ENCODE measurements around the gene APOA5.
A peak's percentile ranks its signal among the peaks of the same experiment; 100 is the strongest.

The APOA5 gene

DNA sequence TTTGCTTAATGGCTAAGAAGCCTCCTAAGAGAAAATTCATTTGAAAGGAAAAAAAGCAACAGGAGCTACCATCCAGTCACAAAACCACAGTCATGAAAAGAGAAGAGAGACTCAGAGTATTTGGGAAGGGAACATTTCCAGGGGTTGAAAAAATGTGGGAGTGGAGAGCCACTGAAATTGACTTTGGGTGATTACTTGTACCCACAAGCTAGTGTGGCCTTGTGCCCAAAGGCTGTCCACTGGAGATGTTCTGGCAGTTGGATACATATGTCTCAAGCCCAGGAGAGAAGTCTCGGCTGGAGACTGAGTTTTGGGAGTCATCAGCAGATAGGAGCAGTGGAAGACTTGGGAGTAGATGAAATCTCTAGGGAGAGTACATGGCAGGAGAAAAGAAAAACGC is 3.2 kb upstream of the APOA5 start:
- DNase-seq: no peak

GRCh38 chr11:116793772-116794097 is 2.1 kb upstream of the APOA5 start:
- peak; percentile 51 for DNase-seq

GRCh38 chr11:116792869-116793771 is 1.4 kb upstream of the APOA5 start:
- DNase-seq: no peak

- no peak for DNase-seq
Measured at GRCh38 chr11:116792144-116792868, 627 bp upstream of the APOA5 start.

DNA sequence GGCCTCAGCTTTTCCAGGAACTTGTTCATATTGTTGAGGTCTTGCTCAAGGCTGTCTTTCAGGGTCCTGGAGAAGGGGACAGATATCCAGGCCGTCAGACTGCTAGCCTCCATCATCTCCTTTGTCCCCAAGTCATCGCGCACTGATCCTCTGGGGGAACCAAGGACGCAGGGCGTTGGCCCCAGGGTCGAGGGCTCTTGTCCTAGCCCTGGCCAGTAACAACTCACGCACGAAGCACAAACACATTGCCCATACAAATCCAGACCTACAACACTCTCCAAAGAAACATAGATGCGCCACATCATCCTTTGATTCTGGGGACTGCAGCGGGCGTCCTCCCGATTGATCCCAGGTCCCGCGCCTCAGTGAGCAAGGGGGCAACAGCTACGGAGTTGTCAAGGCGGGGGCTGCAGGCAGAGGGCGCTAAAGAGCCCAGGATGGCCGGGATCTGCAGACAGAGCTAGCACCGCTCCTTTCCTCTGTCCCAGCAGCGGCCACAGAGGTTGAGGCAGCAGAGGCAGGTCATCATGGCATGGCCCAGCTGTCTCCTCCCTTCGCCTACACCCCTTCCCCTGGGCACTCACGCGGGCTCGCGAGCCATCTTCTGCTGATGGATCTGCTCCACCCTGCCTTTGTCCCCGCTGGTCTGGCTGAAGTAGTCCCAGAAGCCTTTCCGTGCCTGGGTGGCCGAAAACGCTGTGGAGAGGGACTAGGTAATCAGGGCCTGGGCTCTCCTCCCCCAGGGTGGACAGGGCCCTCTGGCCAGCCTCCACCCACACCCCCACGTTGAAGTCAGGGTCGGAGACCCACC is 472 bp downstream of the APOA5 start:
- peak; percentile 83 for DNase-seq

DNA sequence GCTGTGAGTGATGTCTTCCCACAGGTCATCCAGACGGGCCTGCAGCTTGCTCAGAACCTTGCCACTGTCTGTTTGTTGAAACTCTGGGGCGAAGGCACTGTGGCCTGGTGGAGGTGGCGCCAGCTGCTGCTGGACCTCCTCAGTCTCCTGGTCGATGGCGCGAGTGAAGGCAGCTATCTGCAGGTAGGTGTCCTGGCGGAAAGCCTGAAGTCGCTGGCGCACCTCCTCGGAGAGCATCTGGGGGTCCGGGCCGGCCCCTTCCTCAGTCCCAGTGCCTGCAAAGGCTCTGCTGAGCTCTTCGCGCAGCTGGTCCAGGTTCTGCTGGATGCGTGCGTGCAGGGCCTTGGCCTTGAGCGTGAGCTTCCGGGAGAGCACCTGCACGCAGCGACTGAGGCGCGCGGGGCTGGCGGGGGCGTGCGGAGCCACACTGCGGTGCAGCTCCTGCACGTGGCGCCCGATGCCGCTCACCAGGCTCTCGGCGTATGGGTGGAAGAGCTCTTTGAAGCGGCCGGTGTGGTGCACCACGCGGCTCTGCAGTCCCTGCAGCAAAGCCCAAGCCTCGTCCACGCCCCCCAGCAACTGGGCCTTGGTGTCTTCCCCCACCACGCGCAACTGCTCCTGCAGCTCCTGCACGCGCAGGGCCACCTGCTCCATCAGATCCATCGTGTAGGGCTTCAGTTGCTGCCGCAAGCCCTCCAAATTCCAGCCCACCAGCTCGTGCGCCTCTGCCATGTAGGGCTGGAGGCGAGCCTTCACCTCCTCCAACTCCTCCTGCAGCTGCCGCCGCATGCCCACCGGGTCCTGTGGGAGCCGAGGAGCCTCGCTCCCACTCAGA is 1.3 kb downstream of the APOA5 start:
- no peak for DNase-seq

DNA sequence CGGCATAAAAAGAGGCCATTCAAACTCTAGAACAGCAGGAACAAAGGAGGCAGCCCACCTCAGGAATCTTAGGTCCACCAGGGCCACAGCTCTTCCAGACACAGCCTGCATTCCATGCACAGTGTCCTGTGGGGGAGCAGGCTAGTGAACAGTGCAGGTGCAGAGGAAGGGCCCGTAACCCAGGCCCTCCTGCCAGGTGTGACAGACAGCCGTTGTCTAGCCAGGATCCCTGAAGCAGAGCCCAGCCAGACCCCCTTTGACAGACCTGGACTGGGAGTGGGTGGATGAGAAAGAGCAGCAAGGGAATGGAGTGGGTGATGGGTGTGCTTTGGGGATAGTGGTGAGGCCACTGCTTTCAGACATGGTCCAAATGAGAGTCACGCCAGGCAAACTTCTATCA is 2.7 kb downstream of the APOA5 start:
- no peak for DNase-seq

DNA sequence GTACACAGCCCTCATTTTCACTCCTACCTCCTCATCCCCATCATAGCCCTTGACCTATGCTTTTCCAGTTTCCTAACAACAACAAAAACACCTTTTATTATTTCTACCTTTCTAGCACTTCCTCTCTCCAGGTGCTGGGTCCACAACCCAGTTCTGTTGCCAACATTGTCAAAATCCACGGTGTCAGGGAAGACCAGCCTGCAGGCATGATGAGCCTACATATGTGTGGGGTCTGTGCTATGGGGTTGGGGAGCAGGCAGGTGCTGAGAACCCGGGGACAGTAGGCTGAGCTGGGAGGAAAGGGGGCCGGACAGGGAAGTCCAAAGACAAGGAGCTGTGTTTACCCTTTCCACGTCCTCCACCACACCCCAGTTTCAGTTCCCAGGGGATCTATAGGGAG is 3.1 kb downstream of the APOA5 start:
- no peak for DNase-seq

DNA sequence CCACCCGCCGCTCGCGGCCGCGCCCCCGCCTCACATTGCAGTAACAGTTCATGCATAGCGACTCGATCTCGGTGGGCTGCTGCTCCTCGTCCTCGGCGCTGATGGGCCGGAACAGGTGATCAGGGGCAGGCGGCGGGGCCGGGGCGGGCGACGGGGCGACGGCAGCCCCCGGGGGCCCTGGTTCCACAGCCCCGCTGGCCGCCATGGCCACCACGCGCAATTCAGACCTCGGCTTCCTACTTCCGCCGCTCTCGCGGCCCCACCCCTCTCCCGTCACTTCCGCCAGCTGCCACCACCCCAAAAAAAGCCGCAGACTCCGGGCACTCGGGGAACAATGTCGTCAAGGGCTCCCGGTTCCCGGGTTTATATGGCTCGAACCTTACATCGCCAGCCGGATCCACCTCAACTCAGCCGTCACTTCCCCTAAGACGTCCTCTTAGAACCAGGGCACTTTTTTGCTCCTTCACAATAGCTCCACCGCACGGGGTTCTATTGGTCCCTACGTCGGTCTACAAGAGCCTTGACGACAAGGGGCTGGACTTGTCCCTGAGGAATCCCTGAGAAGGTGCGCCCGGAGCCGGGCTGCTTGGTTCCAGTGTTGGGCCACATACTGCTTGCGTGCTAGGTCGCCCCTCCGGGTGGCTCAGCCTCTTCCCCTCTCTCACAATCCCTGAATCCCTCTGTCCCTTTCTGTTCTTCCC is 3.7 kb downstream of the APOA5 start, which contains the start of gene ZPR1:
Gene ZPR1, minus strand, starts transcription at position 238 of the 701 bp plus-strand sequence. Its CDS starts 33 bp downstream, at position 205.
- peak; percentile 88 for DNase-seq

DNA sequence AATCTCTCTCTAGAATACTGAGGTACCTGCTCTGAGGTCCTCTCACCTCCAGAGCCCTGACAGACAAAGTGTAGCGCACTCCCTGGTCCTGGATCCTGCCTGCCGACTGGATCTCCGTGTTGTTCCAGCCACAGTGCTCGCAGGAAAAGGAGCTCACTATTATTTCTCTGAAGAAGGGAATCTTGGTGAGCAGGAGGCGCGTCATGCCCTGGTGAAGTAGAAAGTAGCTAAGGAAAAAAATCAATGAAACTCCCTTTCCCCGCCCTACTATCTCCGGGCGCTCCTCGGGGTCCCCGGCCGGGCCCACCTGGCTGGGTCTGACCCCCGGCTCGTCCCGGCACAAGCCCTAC is 4.3 kb downstream of the APOA5 start:
- no peak for DNase-seq

- DNase-seq: no peak
Measured at GRCh38 chr11:116786966-116787365, 4.7 kb downstream of the APOA5 start.

GRCh38 chr11:116786326-116786725 is 5.4 kb downstream of the APOA5 start:
- DNase-seq: no peak

DNA sequence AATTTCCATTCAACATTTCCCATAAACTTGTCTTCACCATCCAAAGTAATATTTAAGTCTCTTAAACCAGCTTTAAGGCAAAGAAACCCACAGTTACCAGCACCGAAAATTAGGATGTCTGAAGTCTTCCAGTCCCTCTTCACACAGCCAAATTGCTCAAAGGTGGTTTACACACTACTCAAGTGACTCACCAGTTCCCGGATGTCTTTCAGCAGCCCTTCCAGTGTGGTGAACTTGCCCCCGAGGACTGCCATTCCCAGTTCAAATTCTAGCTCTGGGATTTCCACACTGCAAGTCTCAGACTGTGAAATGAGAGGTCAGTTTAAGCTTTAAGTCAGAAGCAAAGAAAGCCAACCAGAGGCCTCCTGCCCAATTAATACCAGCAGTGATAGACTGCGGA is 9.0 kb downstream of the APOA5 start:
- no peak for DNase-seq

DNA sequence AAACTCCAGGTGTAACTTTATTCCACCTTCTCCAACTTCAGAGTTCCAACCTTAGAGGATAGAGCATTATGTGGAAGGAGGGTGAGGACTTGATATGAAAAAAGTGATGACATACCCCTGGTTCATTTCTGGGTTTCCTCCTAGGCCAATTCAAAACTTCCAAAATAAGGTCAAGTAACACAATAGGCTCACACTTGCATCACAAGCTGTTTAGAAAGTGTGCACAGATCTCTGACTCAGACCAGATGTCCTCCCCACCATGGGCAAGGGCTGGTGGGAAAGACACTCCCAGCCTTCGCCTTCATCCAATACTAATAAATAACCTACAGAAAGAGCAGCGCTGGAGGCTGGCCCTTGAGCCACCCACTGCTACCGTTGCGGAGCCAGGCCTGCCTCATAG is 13.1 kb downstream of the APOA5 start:
- no peak for DNase-seq

DNA sequence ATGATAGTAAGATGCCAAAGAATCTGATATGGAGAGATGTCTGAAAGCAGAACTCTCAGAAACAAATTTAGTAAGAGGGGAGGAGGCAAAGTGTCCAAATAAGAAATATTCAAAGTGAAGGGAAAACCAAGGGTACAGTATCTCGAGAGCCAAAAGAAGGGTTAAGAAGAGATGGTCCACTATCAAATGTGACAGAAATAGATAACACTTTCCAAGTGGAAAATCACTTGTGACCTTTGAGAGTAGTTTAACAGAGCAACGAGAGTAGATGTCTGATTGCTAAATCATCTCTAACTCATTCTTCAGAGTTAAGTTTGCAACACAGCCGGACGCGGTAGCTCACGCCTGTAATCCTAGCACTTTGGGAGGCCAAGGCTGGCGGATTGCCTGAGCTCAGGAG is 14.6 kb downstream of the APOA5 start:
- DNase-seq: peak; percentile 68

DNA sequence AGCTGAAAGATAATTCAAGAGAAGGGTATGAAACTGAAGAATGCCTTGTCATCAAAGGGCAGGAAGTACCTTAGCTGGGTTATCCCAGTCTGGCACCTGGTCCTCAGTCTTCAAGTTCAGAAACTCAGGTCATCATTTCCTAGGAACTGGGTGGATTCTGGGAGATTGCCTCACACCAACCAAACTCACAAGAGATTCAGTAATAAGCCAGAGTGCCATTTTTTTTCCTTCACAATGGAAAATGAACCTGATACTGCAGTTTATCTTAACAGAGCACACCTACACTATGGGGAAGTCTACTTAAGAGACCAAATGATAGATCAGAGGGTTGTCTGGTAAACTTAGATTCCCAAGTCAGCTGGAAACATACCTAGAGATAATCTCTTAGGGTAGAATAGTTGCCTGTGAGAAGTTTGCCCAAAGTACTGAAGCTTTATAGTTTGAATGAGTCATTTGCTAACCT is 15.1 kb downstream of the APOA5 start:
- peak; percentile 46 for DNase-seq

- DNase-seq: no peak
Measured at GRCh38 chr11:116775975-116776374, 15.7 kb downstream of the APOA5 start.

DNA sequence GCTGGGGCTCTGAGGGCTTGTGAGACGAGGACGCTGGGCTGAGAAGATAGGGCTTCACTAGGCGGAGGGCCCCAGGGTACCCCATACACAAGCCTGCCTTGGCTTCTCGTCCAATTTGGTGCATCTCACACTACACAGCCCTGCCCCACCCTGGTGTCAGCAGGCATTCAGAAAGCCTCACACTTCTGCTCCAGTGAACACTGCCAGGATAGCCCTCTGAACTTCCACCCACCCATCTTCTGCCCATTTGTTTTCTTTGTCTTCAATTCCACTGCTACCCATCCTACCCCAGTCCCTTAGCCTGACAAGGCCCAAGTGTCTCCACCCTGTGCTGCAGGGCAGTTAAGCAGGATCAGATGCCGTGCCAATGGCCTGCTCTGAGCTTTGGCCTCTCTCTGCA is 17.0 kb downstream of the APOA5 start:
- DNase-seq: peak; percentile 56

GRCh38 chr11:116773203-116774097 is 18.2 kb downstream of the APOA5 start:
- peak; percentile 71 for DNase-seq

DNA sequence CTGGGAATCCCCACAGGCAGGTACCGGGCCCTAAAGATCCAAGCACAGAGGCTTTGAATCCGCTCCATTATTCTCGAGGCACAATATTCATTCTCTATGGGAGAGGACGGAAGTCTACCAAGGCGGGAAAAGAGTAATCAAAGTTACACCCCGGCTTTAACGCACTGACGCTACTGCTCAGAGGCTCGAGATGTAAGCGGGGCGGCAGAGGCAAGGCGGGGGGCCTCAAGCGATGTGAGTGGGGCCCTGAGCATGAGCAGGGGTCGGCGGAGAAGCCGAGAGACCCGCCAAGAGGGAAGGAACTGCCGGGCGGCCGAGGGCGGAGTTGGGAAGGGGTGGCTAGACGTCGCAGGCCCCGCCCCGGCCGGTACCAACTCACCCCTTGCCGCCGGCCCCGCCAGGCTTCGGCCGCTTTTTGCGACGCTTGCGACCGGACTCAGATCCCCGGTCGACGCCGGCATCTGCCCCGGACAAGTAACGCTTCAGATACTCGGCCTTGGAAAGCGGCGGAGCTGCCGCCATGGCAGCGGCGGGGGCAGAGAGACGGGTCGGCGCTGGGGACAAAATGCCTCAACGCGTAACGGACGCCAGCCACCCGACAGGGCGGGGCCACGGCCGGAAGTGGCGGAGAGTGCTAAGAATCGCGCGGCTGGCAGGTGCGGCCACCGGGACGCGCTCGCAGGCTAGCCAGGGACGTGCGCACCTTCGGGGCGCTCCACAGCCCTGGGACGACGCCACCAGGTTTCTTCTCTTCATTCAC is 19.1 kb downstream of the APOA5 start, which contains the start of gene BUD13:
Gene BUD13, minus strand, starts transcription at position 545 of the 760 bp plus-strand sequence. Its CDS starts 23 bp downstream, at position 522.
- peak; percentile 93 for DNase-seq

All from hematopoietic multipotent progenitor cell treated with erythropoietin and hydrocortisone succinate and interleukin-3 and kit ligand, for 6 days (in vitro differentiated cells).